Nephron (organoid): ENCODE measurements around the gene PFKFB1.

Experiments
- H3K27ac Mint-ChIP-seq, 3 experiments: 2 replicates each; pipeline ENCODE4 v1.8.0; 2020; ENCODE audit warnings: mixed read lengths in 3 of 3, mild to moderate bottlenecking in 2 of 3, moderate library complexity in 1 of 3
- H3K27me3 Mint-ChIP-seq: 2 replicates; pipeline ENCODE4 v1.8.0; 2021; ENCODE audit warnings: low read depth, mild to moderate bottlenecking, moderate library complexity, mixed read lengths
- H3K36me3 Mint-ChIP-seq: 2 replicates; pipeline ENCODE4 v1.8.0; 2020; ENCODE audit warnings: low read depth, mixed read lengths
- H3K4me1 Mint-ChIP-seq: 2 replicates; pipeline ENCODE4 v1.8.0; 2020; ENCODE audit warnings: mixed read lengths
- H3K4me3 Mint-ChIP-seq, 3 experiments: 2 replicates each; pipeline ENCODE4 v1.8.0; 2020; ENCODE audit warnings: mild to moderate bottlenecking in 3 of 3, mixed read lengths in 3 of 3, moderate library complexity in 2 of 3
- H3K9me3 Mint-ChIP-seq: 2 replicates; pipeline ENCODE4 v1.8.0; 2020; ENCODE audit warnings: mixed read lengths
- CTCF ChIP-seq, 3 experiments: fragments of 200-600 bp; sonication (generic); IDR thresholded peaks; one replicate each; pipeline ENCODE4 v1.5.0; 2021; ENCODE audit warnings: antibody characterized with exemption in 3 of 3; ENCODE audit not compliant: unreplicated experiment in 3 of 3

PFKFB1 gene

GRCh38 chrX:54964766-54965497 is 29.1 kb downstream of the PFKFB1 start:
- H3K4me1 Mint-ChIP-seq = no peaks in the 10 kb centered on the region
- no peak overlapping the region for H3K4me3 Mint-ChIP-seq
- no peak for TF ChIP-seq CTCF (IDR thresholded peaks at IDR 0.05; ENCODE audit: unreplicated experiment in 3 of 3)
- H3K9me3 Mint-ChIP-seq = peaks cover 11% of the 10 kb centered on the region
- no peaks in the 10 kb centered on the region for H3K36me3 Mint-ChIP-seq
- no peak overlapping the region for H3K27ac Mint-ChIP-seq
- H3K27me3 Mint-ChIP-seq = no peaks in the 10 kb centered on the region

DNA sequence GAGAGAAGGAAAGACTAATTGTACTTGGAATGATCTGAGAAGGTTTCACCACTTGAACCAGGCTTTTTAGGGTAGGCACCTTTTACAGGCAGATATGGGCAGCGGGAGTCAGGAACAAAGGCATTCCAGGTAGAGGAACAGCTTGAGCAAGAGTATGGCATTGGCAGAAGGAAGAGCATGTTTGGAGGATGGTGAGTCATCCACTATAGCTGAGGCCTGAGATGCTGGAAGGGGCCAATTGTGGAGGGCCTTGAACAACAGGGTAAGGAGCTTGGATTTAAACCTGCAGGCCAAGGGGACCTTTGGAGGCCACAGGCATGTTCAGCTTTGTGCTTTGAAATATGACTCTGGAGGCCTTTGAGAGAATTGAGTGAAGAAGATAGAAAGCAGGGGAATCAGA is 32.2 kb downstream of the PFKFB1 start:
- no peaks in the 10 kb centered on the region for H3K27me3 Mint-ChIP-seq
- TF ChIP-seq CTCF (IDR thresholded peaks at IDR 0.05; ENCODE audit: unreplicated experiment in 3 of 3) = no peak
- H3K4me3 Mint-ChIP-seq = no peak overlapping the region
- no peaks in the 10 kb centered on the region for H3K4me1 Mint-ChIP-seq
- no peaks in the 10 kb centered on the region for H3K36me3 Mint-ChIP-seq
- H3K9me3 Mint-ChIP-seq = peaks cover 5% of the 10 kb centered on the region
- H3K27ac Mint-ChIP-seq = no peak overlapping the region

GRCh38 chrX:54950730-54951375 is 43.1 kb downstream of the PFKFB1 start:
- Mint-ChIP-seq H3K36me3 (no peaks in the 10 kb centered on the region), H3K9me3 (peaks cover 15% of the 10 kb centered on the region), H3K4me3 (no peak overlapping the region), H3K4me1 (no peaks in the 10 kb centered on the region), H3K27ac (no peak overlapping the region), H3K27me3 (no peaks in the 10 kb centered on the region)
- no peak for TF ChIP-seq CTCF (IDR thresholded peaks at IDR 0.05; ENCODE audit: unreplicated experiment in 3 of 3)

DNA sequence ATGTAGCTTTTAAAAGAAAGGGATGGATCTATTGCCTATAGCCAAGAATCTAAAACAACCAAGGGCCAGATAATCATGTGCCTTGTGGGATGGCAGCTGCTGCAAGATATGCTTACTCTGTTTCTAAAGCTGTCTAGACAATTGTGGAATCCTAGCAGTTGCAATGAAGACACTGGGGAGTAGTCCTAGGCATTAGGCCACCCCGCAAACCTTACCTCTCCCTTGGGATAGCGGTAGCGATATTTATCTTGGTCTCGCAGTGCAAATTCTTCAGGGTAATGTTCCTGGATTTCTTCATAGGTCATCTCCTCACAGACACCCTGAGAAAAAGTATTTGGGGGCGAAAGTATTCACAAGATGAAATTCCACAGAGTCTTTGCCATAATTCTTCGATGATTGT is 48.8 kb downstream of the PFKFB1 start:
- no peak for TF ChIP-seq CTCF (IDR thresholded peaks at IDR 0.05; ENCODE audit: unreplicated experiment in 3 of 3)
- H3K4me3 Mint-ChIP-seq = no peak overlapping the region
- peak overlapping the region; percentile 57 to 74 (median 68) for H3K27ac Mint-ChIP-seq
- no peaks in the 10 kb centered on the region for H3K36me3 Mint-ChIP-seq
- H3K9me3 Mint-ChIP-seq = peaks cover 14% of the 10 kb centered on the region
- H3K27me3 Mint-ChIP-seq = no peaks in the 10 kb centered on the region
- peaks cover 4% of the 10 kb centered on the region for H3K4me1 Mint-ChIP-seq

DNA sequence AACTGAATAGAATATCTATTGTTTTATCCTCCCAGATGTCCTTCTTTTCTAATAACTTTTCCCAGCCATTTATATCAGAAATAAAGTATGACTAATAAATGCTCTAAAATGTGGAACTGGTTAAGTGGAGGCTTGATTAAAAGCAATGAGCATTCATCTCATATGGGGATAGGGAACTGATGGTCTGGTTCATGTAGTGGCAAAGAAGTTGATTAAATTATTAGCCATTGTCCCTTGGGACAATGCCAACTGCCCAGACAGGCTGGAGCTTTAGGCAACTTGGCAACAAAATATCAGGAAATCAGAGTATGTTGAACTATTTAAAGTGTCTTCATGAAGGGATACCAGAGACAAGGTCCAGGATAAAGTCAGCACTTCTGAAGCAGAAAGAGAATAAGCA is 49.2 kb downstream of the PFKFB1 start:
- no peaks in the 10 kb centered on the region for H3K27me3 Mint-ChIP-seq
- peak overlapping the region; percentile 18 to 74 (median 57) for H3K27ac Mint-ChIP-seq
- no peaks in the 10 kb centered on the region for H3K36me3 Mint-ChIP-seq
- no peak overlapping the region for H3K4me3 Mint-ChIP-seq
- TF ChIP-seq CTCF (IDR thresholded peaks at IDR 0.05; ENCODE audit: unreplicated experiment in 3 of 3) = no peak
- peaks cover 14% of the 10 kb centered on the region for H3K9me3 Mint-ChIP-seq
- H3K4me1 Mint-ChIP-seq = peaks cover 4% of the 10 kb centered on the region

GRCh38 chrX:54937416-54937815 is 56.6 kb downstream of the PFKFB1 start:
- no peaks in the 10 kb centered on the region for H3K36me3 Mint-ChIP-seq
- no peak overlapping the region for H3K4me3 Mint-ChIP-seq
- peaks cover 15% of the 10 kb centered on the region for H3K9me3 Mint-ChIP-seq
- no peak overlapping the region for H3K27ac Mint-ChIP-seq
- H3K4me1 Mint-ChIP-seq = no peaks in the 10 kb centered on the region
- no peaks in the 10 kb centered on the region for H3K27me3 Mint-ChIP-seq
- no peak for TF ChIP-seq CTCF (IDR thresholded peaks at IDR 0.05; ENCODE audit: unreplicated experiment in 3 of 3)
